GM12891 (cell line): ENCODE measurements around the gene IDH3B.

Experiments used
- PAX5 ChIP-seq: IDR thresholded peaks from 2 replicates; pipeline ENCODE4 v1.6.1; 2011; ENCODE audit warnings: low read length, moderate library complexity, mild to moderate bottlenecking; ENCODE audit not compliant: insufficient read depth, severe bottlenecking
- POLR2A ChIP-seq: IDR thresholded peaks from 2 replicates; pipeline ENCODE4 v1.6.1; 2011; ENCODE audit warnings: low read depth, low read length, control low read depth
- POLR2AphosphoS5 ChIP-seq: IDR thresholded peaks from 2 replicates; pipeline ENCODE4 v1.6.1; 2011; ENCODE audit warnings: low read depth, low read length, control low read depth

- TF ChIP-seq POLR2A = no peak
- no peak for TF ChIP-seq PAX5
- TF ChIP-seq POLR2AphosphoS5 = no peak
Observed at GRCh38 chr20:2672446-2672845, 8.4 kb upstream of the IDH3B start.
